Adrenal gland (tissue), 5 donors: ENCODE data around the gene LTB.

Experiments used
- CTCF ChIP-seq, 6 experiments: fragments of 450-650 bp in 4 of 6; fragments of 200-600 bp in 2 of 6; sonication (generic) in 1 of 6; IDR thresholded peaks; 1 replicate in 5 of 6; 2 replicates in 1 of 6; pipeline versions ENCODE4 v1.5.1 to v1.8.0; 2016 to 2021; ENCODE audit warnings: antibody characterized with exemption in 6 of 6, mild to moderate bottlenecking in 2 of 6, moderate library complexity in 1 of 6
- POLR2A ChIP-seq, 2 donors: fragments of 450-650 bp; IDR thresholded peaks; one replicate each; pipeline ENCODE4 v1.6.1; 2017; ENCODE audit warnings: antibody characterized with exemption in 2 of 2, mild to moderate bottlenecking in 2 of 2, moderate library complexity in 1 of 2
- donor health status: DM: no; HTN: no; CAD: no.

DNA sequence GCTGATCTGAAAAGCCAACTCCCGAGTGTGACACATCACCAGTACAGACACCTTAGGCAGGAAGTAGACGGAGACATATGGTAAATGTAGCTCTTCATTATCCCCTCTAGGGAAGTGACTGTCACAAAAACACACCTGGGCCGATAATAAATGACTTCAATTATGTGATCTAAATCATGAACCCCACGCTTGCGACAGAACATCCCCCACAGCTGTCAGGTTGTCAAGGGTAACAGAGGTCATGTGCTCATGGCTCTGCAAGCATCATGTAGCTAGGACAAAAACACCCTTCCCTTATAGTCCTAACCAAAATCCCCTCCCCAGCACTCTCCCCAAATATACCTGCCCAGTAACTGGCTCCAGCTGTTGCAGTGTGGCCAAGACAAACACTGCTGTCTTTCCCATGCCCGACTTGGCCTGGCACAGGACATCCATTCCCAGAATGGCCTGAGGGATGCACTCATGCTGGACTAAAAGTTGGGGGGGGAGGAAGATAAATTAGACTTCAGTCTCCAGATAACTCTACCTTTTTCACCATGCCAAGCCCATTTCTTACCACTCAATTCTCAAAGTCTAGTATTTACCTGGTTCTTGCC lies 43.3 kb downstream of the LTB start:
- TF ChIP-seq CTCF (IDR thresholded peaks at IDR 0.05), result no peak
- TF ChIP-seq POLR2A (IDR thresholded peaks at IDR 0.05), result no peak
